Mesendoderm (in vitro differentiated cells): ENCODE data around the gene HSP90AA1.

Experiments
- DNase-seq: peaks from one replicate; pipeline ENCODE4 v3.0.0; 2013
- H2AK5ac ChIP-seq: 2 replicates; pipeline ENCODE4 v1.6.1; 2013; ENCODE audit warnings: low read length, inconsistent platforms
- H2BK120ac ChIP-seq: 2 replicates; pipeline ENCODE4 v1.6.1; 2013; ENCODE audit warnings: low read depth, mild to moderate bottlenecking, low read length, moderate library complexity, mixed read lengths
- H2BK15ac ChIP-seq: replicated peaks from 2 replicates; pipeline ENCODE4 v1.6.1; 2013; ENCODE audit warnings: low read depth, mild to moderate bottlenecking, moderate library complexity
- H2BK5ac ChIP-seq: 2 replicates; pipeline ENCODE4 v1.6.1; 2013; ENCODE audit warnings: low read length, inconsistent platforms
- H3K18ac ChIP-seq: 2 replicates; pipeline ENCODE4 v1.6.1; 2013; ENCODE audit warnings: mild to moderate bottlenecking, low read length, mixed read lengths
- H3K23ac ChIP-seq: one replicate; pipeline ENCODE4 v1.6.1; 2013; ENCODE audit warnings: low read length
- H3K27ac ChIP-seq: 2 replicates; pipeline ENCODE4 v1.5.1; 2013; ENCODE audit warnings: low read depth, mild to moderate bottlenecking, inconsistent platforms, low read length, moderate library complexity
- H3K27me3 ChIP-seq: 2 replicates; pipeline ENCODE4 v1.6.1; 2013; ENCODE audit warnings: low read length, control low read depth, mild to moderate bottlenecking, inconsistent platforms; ENCODE audit not compliant: insufficient read depth, poor library complexity
- H3K36me3 ChIP-seq: 2 replicates; pipeline ENCODE4 v1.6.1; 2013; ENCODE audit warnings: low read length, inconsistent platforms; ENCODE audit not compliant: control insufficient read depth, insufficient read depth
- H3K4ac ChIP-seq: one replicate; pipeline ENCODE4 v1.6.1; 2013; ENCODE audit warnings: low read depth, mild to moderate bottlenecking, low read length, moderate library complexity
- H3K4me1 ChIP-seq: 2 replicates; pipeline ENCODE4 v1.6.1; 2013; ENCODE audit warnings: low read depth, low read length, inconsistent platforms; ENCODE audit not compliant: control insufficient read depth
- H3K4me2 ChIP-seq: 2 replicates; pipeline ENCODE4 v1.6.1; 2013; ENCODE audit warnings: low read length
- H3K4me3 ChIP-seq: 2 replicates; pipeline ENCODE4 v1.5.1; 2013; ENCODE audit warnings: mild to moderate bottlenecking, low read length
- H3K56ac ChIP-seq: one replicate; pipeline ENCODE4 v1.6.1; 2013; ENCODE audit warnings: low read length
- H3K79me1 ChIP-seq: 2 replicates; pipeline ENCODE4 v1.6.1; 2013; ENCODE audit warnings: low read length, inconsistent platforms
- H3K79me2 ChIP-seq: 2 replicates; pipeline ENCODE4 v1.6.1; 2013; ENCODE audit warnings: mild to moderate bottlenecking, low read length; ENCODE audit not compliant: control insufficient read depth, insufficient read depth
- H3K9ac ChIP-seq: 2 replicates; pipeline ENCODE4 v1.6.1; 2013; ENCODE audit warnings: low read length, inconsistent platforms
- H4K5ac ChIP-seq: one replicate; pipeline ENCODE4 v1.6.1; 2013; ENCODE audit warnings: low read length
- H4K8ac ChIP-seq: one replicate; pipeline ENCODE4 v1.6.1; 2013; ENCODE audit warnings: low read depth, mild to moderate bottlenecking, control low read depth, low read length, moderate library complexity
- WGBS: extraction: QIAGEN DNeasy Blood & Tissue Kit; methylation state at CpG from one replicate; pipeline ENCODE4 v1.1.7; 2013; ENCODE audit warnings: low lambda C conversion rate, missing lambda C conversion rate; ENCODE audit not compliant: insufficient coverage; ENCODE audit errors: extremely low coverage; 5-methylcytosine and 5-hydroxymethylcytosine counted together

HSP90AA1 gene

GRCh38 chr14:102097441-102098135 is 10.7 kb upstream of the HSP90AA1 start:
- Histone ChIP-seq H3K4me3 (no peak overlapping the region), H3K4me2 (no peak overlapping the region), H4K8ac (no peak overlapping the region), H3K4ac (no peak overlapping the region), H3K56ac (peak overlapping the region; percentile 65), H3K79me1 (no peaks in the 10 kb centered on the region), H3K27ac (peak overlapping the region; percentile 45), H3K23ac (no peak overlapping the region), H3K18ac (no peak overlapping the region), H3K9ac (peak overlapping the region; percentile 33), H2BK5ac (no peak overlapping the region), H2BK120ac (no peak overlapping the region), H3K36me3 (no peaks in the 10 kb centered on the region), H3K4me1 (peaks cover 11% of the 10 kb centered on the region), H3K79me2 (no peaks in the 10 kb centered on the region), H2BK15ac (no peak overlapping the region), H3K27me3 (no peaks in the 10 kb centered on the region), H2AK5ac (peak overlapping the region; percentile 35), H4K5ac (no peak overlapping the region)
- peak; percentile 88 for DNase-seq
- WGBS, result no CpG with 5 or more reads among the region's 7 CpGs

GRCh38 chr14:102096569-102097188 is 9.8 kb upstream of the HSP90AA1 start:
- Histone ChIP-seq H3K79me1 (no peaks in the 10 kb centered on the region), H2BK15ac (no peak overlapping the region), H3K4me2 (no peak overlapping the region), H4K8ac (no peak overlapping the region), H3K56ac (peak overlapping the region; percentile 29), H3K18ac (no peak overlapping the region), H3K4me1 (peaks cover 11% of the 10 kb centered on the region), H3K27me3 (no peaks in the 10 kb centered on the region), H3K36me3 (no peaks in the 10 kb centered on the region), H2AK5ac (no peak overlapping the region), H2BK120ac (no peak overlapping the region), H4K5ac (no peak overlapping the region), H3K27ac (no peak overlapping the region), H3K79me2 (no peaks in the 10 kb centered on the region), H3K23ac (no peak overlapping the region), H3K9ac (peak overlapping the region; percentile 8), H3K4ac (no peak overlapping the region), H3K4me3 (no peak overlapping the region), H2BK5ac (no peak overlapping the region)
- peak; percentile 81 for DNase-seq
- WGBS, result no CpG with 5 or more reads among the region's 12 CpGs

- Histone ChIP-seq H2BK5ac (no peak overlapping the region), H4K5ac (no peak overlapping the region), H3K4me1 (peaks cover 11% of the 10 kb centered on the region), H4K8ac (no peak overlapping the region), H3K4me3 (no peak overlapping the region), H2BK15ac (no peak overlapping the region), H3K9ac (peak overlapping the region; percentile 31), H3K18ac (no peak overlapping the region), H3K27me3 (no peaks in the 10 kb centered on the region), H2AK5ac (no peak overlapping the region), H3K79me1 (no peaks in the 10 kb centered on the region), H3K4ac (no peak overlapping the region), H2BK120ac (no peak overlapping the region), H3K23ac (no peak overlapping the region), H3K36me3 (no peaks in the 10 kb centered on the region), H3K4me2 (no peak overlapping the region), H3K79me2 (no peaks in the 10 kb centered on the region), H3K56ac (peak overlapping the region; percentile 52), H3K27ac (no peak overlapping the region)
- peak; percentile 58 for DNase-seq
- no CpG with 5 or more reads among the region's 8 CpGs for WGBS
Observed at GRCh38 chr14:102095871-102096568, 9.2 kb upstream of the HSP90AA1 start.

- WGBS, result no CpG with 5 or more reads among the region's 6 CpGs
- no peaks in the 10 kb centered on the region for H3K79me1 ChIP-seq
Observed at GRCh38 chr14:102095231-102095870, 8.5 kb upstream of the HSP90AA1 start.

GRCh38 chr14:102094101-102094500 is 7.3 kb upstream of the HSP90AA1 start:
- no peak overlapping the region for H3K18ac ChIP-seq
- WGBS, result no CpG with 5 or more reads among the region's 7 CpGs
- no peak for DNase-seq

More at GRCh38 chr14:102095231-102095870, 8.5 kb upstream of the HSP90AA1 start:
- Histone ChIP-seq H2BK5ac (no peak overlapping the region), H3K27me3 (no peaks in the 10 kb centered on the region), H4K8ac (no peak overlapping the region), H3K27ac (no peak overlapping the region), H3K9ac (peak overlapping the region; percentile 14), H3K23ac (no peak overlapping the region), H3K56ac (peak overlapping the region; percentile 52), H3K79me2 (no peaks in the 10 kb centered on the region), H2AK5ac (no peak overlapping the region), H3K4ac (no peak overlapping the region), H3K4me2 (no peak overlapping the region), H3K36me3 (no peaks in the 10 kb centered on the region), H4K5ac (no peak overlapping the region), H2BK120ac (no peak overlapping the region), H3K4me3 (no peak overlapping the region), H3K18ac (no peak overlapping the region), H3K4me1 (peaks cover 11% of the 10 kb centered on the region), H2BK15ac (no peak overlapping the region)
- DNase-seq, result peak; percentile 36

More at GRCh38 chr14:102094101-102094500, 7.3 kb upstream of the HSP90AA1 start:
- H3K9ac ChIP-seq, result no peak overlapping the region
- no peak overlapping the region for H2BK120ac ChIP-seq
- H2BK15ac ChIP-seq, result no peak overlapping the region
- H3K4ac ChIP-seq, result no peak overlapping the region
- no peaks in the 10 kb centered on the region for H3K79me2 ChIP-seq
- H2AK5ac ChIP-seq, result no peak overlapping the region
- no peaks in the 10 kb centered on the region for H3K79me1 ChIP-seq
- no peaks in the 10 kb centered on the region for H3K36me3 ChIP-seq
- H3K4me1 ChIP-seq, result peaks cover 11% of the 10 kb centered on the region
- H4K8ac ChIP-seq, result no peak overlapping the region
- H3K27me3 ChIP-seq, result no peaks in the 10 kb centered on the region
- H3K56ac ChIP-seq, result peak overlapping the region; percentile 1
- H4K5ac ChIP-seq, result no peak overlapping the region
- H3K4me2 ChIP-seq, result no peak overlapping the region
- no peak overlapping the region for H3K27ac ChIP-seq
- no peak overlapping the region for H3K23ac ChIP-seq
- no peak overlapping the region for H3K4me3 ChIP-seq
- H2BK5ac ChIP-seq, result no peak overlapping the region
